DMS114 treated with DMSO at 0.1 percent for 48 hours (cell line): Measurements from ENCODE around the gene CFAP61.
"Not testable (repeated sequence)": the region's sequence is repeated elsewhere in the genome, so short reads cannot be mapped to it uniquely, and the experiment has no call there.

ENCODE experiments used
- DNase-seq: peaks from one replicate; lab custom pipeline; 2025; ENCODE audit not compliant: unreplicated experiment; lab: John Stamatoyannopoulos, UW

Gene CFAP61

GRCh38 chr20:20226554-20226953 is 174.2 kb downstream of the CFAP61 start:
- no peak for DNase-seq

GRCh38 chr20:20227013-20227571 is 174.8 kb downstream of the CFAP61 start:
- no peak for DNase-seq

GRCh38 chr20:20228351-20228750 is 176.0 kb downstream of the CFAP61 start:
- no peak for DNase-seq

GRCh38 chr20:20229595-20229994 is 177.3 kb downstream of the CFAP61 start:
- DNase-seq = no peak

- no peak for DNase-seq
Measured at GRCh38 chr20:20230741-20231140, 178.4 kb downstream of the CFAP61 start.

- DNase-seq = no peak
Measured at GRCh38 chr20:20231528-20232298, 179.4 kb downstream of the CFAP61 start.

GRCh38 chr20:20233041-20233514 is 180.7 kb downstream of the CFAP61 start:
- DNase-seq = no peak

GRCh38 chr20:20235681-20236080 is 183.3 kb downstream of the CFAP61 start:
- no peak for DNase-seq

- DNase-seq = no peak
Measured at GRCh38 chr20:20237093-20237959, 185.0 kb downstream of the CFAP61 start.

- DNase-seq = no peak
Measured at GRCh38 chr20:20241976-20242375, 189.6 kb downstream of the CFAP61 start.

- not testable (repeated sequence) for DNase-seq
Measured at GRCh38 chr20:20244384-20244783, 192.1 kb downstream of the CFAP61 start.

GRCh38 chr20:20246996-20247633 is 194.8 kb downstream of the CFAP61 start:
- no peak for DNase-seq

GRCh38 chr20:20248620-20249200 is 196.4 kb downstream of the CFAP61 start:
- no peak for DNase-seq

GRCh38 chr20:20251317-20251716 is 199.0 kb downstream of the CFAP61 start:
- DNase-seq = no peak

- no peak for DNase-seq
Measured at GRCh38 chr20:20251836-20252235, 199.5 kb downstream of the CFAP61 start.

GRCh38 chr20:20253039-20253743 is 200.9 kb downstream of the CFAP61 start:
- no peak for DNase-seq

- DNase-seq = no peak
Measured at GRCh38 chr20:20253744-20254330, 201.5 kb downstream of the CFAP61 start.

- no peak for DNase-seq
Measured at GRCh38 chr20:20255099-20255498, 202.8 kb downstream of the CFAP61 start.

- no peak for DNase-seq
Measured at GRCh38 chr20:20259533-20259932, 207.2 kb downstream of the CFAP61 start.

GRCh38 chr20:20261159-20261558 is 208.8 kb downstream of the CFAP61 start:
- DNase-seq = no peak
